ENCODE results near the gene TPK1. TPM values are rescaled to one million over a fixed set of nuclear protein-coding genes. Genes with fewer than 3 reads are reported as not detected.

The TPK1 gene
- polyA plus RNA-seq, 1 of the 3 experiments (the other 2 are of a cell fraction) = 3.3 TPM

DNA sequence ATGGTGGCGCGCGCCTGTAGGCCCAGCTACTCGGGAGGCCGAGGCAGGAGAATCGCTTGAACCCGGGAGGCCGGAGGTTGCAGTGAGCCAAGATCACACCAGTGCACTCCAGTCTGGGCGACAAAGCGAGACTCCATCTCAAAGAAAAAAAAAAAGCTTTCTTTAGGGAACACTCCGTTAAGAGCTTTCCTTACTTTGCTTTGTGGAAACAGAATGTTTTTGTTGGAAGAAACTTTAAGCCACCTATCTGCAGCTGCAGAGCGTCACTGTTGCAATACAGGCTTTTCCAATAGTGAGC is 641 bp upstream of the TPK1 start:
- Histone ChIP-seq H2AFZ (ENCODE audit: low read depth) (peak overlapping the region; percentile 80; the same call in 1 of the 2 replicates), H3K79me2 (ENCODE audit: insufficient read depth) (no peaks in the 10 kb centered on the region), H3K4me1 (ENCODE audit: control insufficient read depth in 1 of 2, insufficient read depth in 2 of 2, low read depth in 1 of 2, low read length in 1 of 2) (peaks cover 5 to 8% of the 10 kb centered on the region in 2 experiments; a peak in 2 of 4 replicates), H3K4me3 (ENCODE audit: low read depth in 2 of 2, low read length in 1 of 2) (peak overlapping the region in 1 of 2 experiments; percentile 73; a peak in 1 of 4 replicates), H3K27ac (ENCODE audit: low read depth in 2 of 2, low read length in 1 of 2) (no peak overlapping the region), H3K9ac (no peak overlapping the region), H3K27me3 (ENCODE audit: insufficient read depth) (no peaks in the 10 kb centered on the region), H3K4me2 (peak overlapping the region; percentile 88), H4K20me1 (ENCODE audit: insufficient read depth) (no peaks in the 10 kb centered on the region), H3F3A (replicated peaks; ENCODE audit: insufficient read depth) (peaks cover 26% of the 10 kb centered on the region), H3K9me2 (no peaks in the 10 kb centered on the region), H3K9me3 (no peaks in the 10 kb centered on the region), H3K36me3 (replicated peaks in 1 of 2; ENCODE audit: control insufficient read depth in 1 of 2, insufficient read depth in 2 of 2, low read length in 1 of 2) (no peaks in the 10 kb centered on the region)
- POLR2A ChIA-PET = no interaction called here
- WGBS (ENCODE audit: low lambda C conversion rate) = 89% methylated on average over 12 of the region's 12 CpGs
- CTCF ChIA-PET = interaction anchor here (0.8 to 1.4 kb wide), 4 partner anchors 10 to 36 kb away, joined by 3 to 4 read pairs (median 4); no protein-coding TSS in a partner anchor
- no peak for DNase-seq
- TF ChIP-seq, protein P1, sequence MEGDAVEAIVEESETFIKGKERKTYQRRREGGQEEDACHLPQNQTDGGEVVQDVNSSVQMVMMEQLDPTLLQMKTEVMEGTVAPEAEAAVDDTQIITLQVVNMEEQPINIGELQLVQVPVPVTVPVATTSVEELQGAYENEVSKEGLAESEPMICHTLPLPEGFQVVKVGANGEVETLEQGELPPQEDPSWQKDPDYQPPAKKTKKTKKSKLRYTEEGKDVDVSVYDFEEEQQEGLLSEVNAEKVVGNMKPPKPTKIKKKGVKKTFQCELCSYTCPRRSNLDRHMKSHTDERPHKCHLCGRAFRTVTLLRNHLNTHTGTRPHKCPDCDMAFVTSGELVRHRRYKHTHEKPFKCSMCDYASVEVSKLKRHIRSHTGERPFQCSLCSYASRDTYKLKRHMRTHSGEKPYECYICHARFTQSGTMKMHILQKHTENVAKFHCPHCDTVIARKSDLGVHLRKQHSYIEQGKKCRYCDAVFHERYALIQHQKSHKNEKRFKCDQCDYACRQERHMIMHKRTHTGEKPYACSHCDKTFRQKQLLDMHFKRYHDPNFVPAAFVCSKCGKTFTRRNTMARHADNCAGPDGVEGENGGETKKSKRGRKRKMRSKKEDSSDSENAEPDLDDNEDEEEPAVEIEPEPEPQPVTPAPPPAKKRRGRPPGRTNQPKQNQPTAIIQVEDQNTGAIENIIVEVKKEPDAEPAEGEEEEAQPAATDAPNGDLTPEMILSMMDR (IDR thresholded peaks at IDR 0.05) = no peak
- TF ChIP-seq FOSL2 (IDR thresholded peaks at IDR 0.05; ENCODE audit: borderline replicate concordance, low read depth) = no peak
- TF ChIP-seq, protein P2, sequence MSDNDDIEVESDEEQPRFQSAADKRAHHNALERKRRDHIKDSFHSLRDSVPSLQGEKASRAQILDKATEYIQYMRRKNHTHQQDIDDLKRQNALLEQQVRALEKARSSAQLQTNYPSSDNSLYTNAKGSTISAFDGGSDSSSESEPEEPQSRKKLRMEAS (IDR thresholded peaks at IDR 0.05; ENCODE audit: low read depth) = no peak
- TF ChIP-seq TCF12 (IDR thresholded peaks at IDR 0.05) = no peak
- TF ChIP-seq, protein P3, sequence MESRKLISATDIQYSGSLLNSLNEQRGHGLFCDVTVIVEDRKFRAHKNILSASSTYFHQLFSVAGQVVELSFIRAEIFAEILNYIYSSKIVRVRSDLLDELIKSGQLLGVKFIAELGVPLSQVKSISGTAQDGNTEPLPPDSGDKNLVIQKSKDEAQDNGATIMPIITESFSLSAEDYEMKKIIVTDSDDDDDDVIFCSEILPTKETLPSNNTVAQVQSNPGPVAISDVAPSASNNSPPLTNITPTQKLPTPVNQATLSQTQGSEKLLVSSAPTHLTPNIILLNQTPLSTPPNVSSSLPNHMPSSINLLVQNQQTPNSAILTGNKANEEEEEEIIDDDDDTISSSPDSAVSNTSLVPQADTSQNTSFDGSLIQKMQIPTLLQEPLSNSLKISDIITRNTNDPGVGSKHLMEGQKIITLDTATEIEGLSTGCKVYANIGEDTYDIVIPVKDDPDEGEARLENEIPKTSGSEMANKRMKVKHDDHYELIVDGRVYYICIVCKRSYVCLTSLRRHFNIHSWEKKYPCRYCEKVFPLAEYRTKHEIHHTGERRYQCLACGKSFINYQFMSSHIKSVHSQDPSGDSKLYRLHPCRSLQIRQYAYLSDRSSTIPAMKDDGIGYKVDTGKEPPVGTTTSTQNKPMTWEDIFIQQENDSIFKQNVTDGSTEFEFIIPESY (IDR thresholded peaks at IDR 0.05; ENCODE audit: borderline replicate concordance, low read depth) = no peak

DNA sequence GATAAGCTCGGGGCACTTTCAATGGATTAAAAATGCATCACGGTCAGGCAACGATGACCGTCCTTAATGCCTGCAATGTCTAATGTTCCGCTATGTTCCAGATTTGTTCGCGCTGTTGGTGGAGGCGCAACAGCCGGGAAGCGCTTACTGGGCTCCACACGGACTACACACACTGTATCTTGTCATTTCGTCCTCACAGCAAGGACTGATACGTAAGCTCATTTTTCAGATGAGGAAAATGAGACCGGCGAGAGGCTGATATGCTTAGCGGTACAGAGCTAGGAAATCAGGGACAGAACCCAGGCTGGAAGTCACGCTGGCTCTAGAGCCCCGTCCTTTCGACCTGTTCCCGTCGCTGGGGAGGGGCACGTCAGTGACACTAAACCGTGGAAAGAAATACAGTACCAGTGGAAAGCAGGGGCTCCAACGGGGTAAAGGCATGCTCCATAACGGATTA is 670 bp downstream of the TPK1 start:
- no peaks in the 10 kb centered on the region for H3K27me3 ChIP-seq (ENCODE audit: insufficient read depth)
- peak overlapping the region; percentile 88 for H3K4me2 ChIP-seq
- no peaks in the 10 kb centered on the region for H3K9me2 ChIP-seq
- H4K20me1 ChIP-seq (ENCODE audit: insufficient read depth) = no peaks in the 10 kb centered on the region
- DNase-seq = peak; percentile 65
- H2AFZ ChIP-seq (ENCODE audit: low read depth) = peak overlapping the region; percentile 89
- peak overlapping the region; percentile 72 to 73 for H3K4me3 ChIP-seq (ENCODE audit: low read depth in 2 of 2, low read length in 1 of 2)
- POLR2A ChIA-PET = no interaction called here
- H3K36me3 ChIP-seq (replicated peaks in 1 of 2; ENCODE audit: control insufficient read depth in 1 of 2, insufficient read depth in 2 of 2, low read length in 1 of 2) = no peaks in the 10 kb centered on the region
- CTCF ChIA-PET = interaction anchor here (1.4 kb wide), 1 partner anchor 29 kb away, joined by 3 read pairs; no protein-coding TSS in a partner anchor
- peak overlapping the region; percentile 58 to 61 for H3K27ac ChIP-seq (ENCODE audit: low read depth in 2 of 2, low read length in 1 of 2)
- peaks cover 31% of the 10 kb centered on the region for H3F3A ChIP-seq (replicated peaks; ENCODE audit: insufficient read depth)
- H3K9ac ChIP-seq = peak overlapping the region; percentile 80
- 2% methylated on average over 25 of the region's 25 CpGs for WGBS (ENCODE audit: low lambda C conversion rate)
- H3K9me3 ChIP-seq = no peaks in the 10 kb centered on the region
- TF ChIP-seq EZH2phosphoT487 (IDR thresholded peaks at IDR 0.05; ENCODE audit: borderline replicate concordance, low read depth) (no peak), YY1 (IDR thresholded peaks at IDR 0.05; ENCODE audit: low read depth) (0 out of 2 replicates have a peak, but pooled peaks have one; percentile 8)
- H3K4me1 ChIP-seq (ENCODE audit: control insufficient read depth in 1 of 2, insufficient read depth in 2 of 2, low read depth in 1 of 2, low read length in 1 of 2) = peaks cover 5 to 8% of the 10 kb centered on the region in 2 experiments; a peak in 2 of 4 replicates
- no peaks in the 10 kb centered on the region for H3K79me2 ChIP-seq (ENCODE audit: insufficient read depth)
